GM23248 (cell line): ENCODE results near the gene KDM4B. TPM values are rescaled to one million over a fixed set of nuclear protein-coding genes. Genes with fewer than 3 reads are reported as not detected.
"Not testable (repeated sequence)": the region's sequence is repeated elsewhere in the genome, so short reads cannot be mapped to it uniquely, and the experiment has no call there.

Experiments
- DNase-seq: peaks from one replicate; pipeline ENCODE4 v3.0.0-alpha.2; 2015
- H2AFZ ChIP-seq: fragments of 200-600 bp; sonication (generic); 2 replicates; pipeline ENCODE4 v1.6.1; 2016; ENCODE audit warnings: antibody characterized with exemption
- H3F3A ChIP-seq: fragments of 200-600 bp; sonication (generic); 2 replicates; pipeline ENCODE4 v1.6.1; 2016; ENCODE audit warnings: mild to moderate bottlenecking, antibody characterized with exemption, mixed run types; ENCODE audit not compliant: insufficient read depth
- H3K27ac ChIP-seq: fragments of 200-600 bp; sonication (generic); 2 replicates; pipeline ENCODE4 v1.5.1; 2016; ENCODE audit warnings: mild to moderate bottlenecking
- H3K27me3 ChIP-seq: fragments of 200-600 bp; sonication (generic); replicated peaks from 2 replicates; pipeline ENCODE4 v1.6.1; 2016; ENCODE audit warnings: mild to moderate bottlenecking; ENCODE audit not compliant: insufficient read depth
- H3K36me3 ChIP-seq: fragments of 200-600 bp; sonication (generic); 2 replicates; pipeline ENCODE4 v1.6.1; 2016; ENCODE audit warnings: low read depth, mild to moderate bottlenecking
- H3K4me1 ChIP-seq: fragments of 200-600 bp; sonication (generic); 2 replicates; pipeline ENCODE4 v1.6.1; 2016; ENCODE audit warnings: mild to moderate bottlenecking; ENCODE audit not compliant: insufficient read depth
- H3K4me2 ChIP-seq: fragments of 200-600 bp; sonication (generic); one replicate; pipeline ENCODE4 v1.6.1; 2016; ENCODE audit warnings: mild to moderate bottlenecking; ENCODE audit not compliant: unreplicated experiment
- H3K4me3 ChIP-seq: fragments of 200-600 bp; sonication (generic); 2 replicates; pipeline ENCODE4 v1.5.1; 2016; ENCODE audit warnings: mild to moderate bottlenecking
- H3K79me2 ChIP-seq: fragments of 200-600 bp; sonication (generic); 2 replicates; pipeline ENCODE4 v1.6.1; 2016; ENCODE audit warnings: mild to moderate bottlenecking; ENCODE audit not compliant: insufficient read depth
- H3K9ac ChIP-seq: fragments of 200-600 bp; sonication (generic); 2 replicates; pipeline ENCODE4 v1.6.1; 2016; ENCODE audit warnings: mild to moderate bottlenecking
- H3K9me2 ChIP-seq: fragments of 200-600 bp; sonication (generic); 2 replicates; pipeline ENCODE4 v1.6.1; 2016; ENCODE audit warnings: mixed run types, mild to moderate bottlenecking, moderate library complexity; ENCODE audit not compliant: insufficient read depth
- H3K9me3 ChIP-seq: fragments of 200-600 bp; sonication (generic); one replicate; pipeline ENCODE4 v1.6.1; 2017; ENCODE audit warnings: low read depth
- H4K20me1 ChIP-seq: fragments of 200-600 bp; sonication (generic); 2 replicates; pipeline ENCODE4 v1.6.0; 2016; ENCODE audit not compliant: insufficient read depth
- EZH2 ChIP-seq: fragments of 200-600 bp; sonication (generic); IDR thresholded peaks from 2 replicates; pipeline ENCODE4 v1.6.1; 2018; ENCODE audit warnings: antibody characterized with exemption, mild to moderate bottlenecking; ENCODE audit not compliant: insufficient read depth, poor library complexity, severe bottlenecking
- EZH2phosphoT487 ChIP-seq: fragments of 200-600 bp; sonication (generic); IDR thresholded peaks from 2 replicates; pipeline ENCODE4 v1.6.1; 2018; ENCODE audit warnings: antibody characterized with exemption, moderate library complexity, mild to moderate bottlenecking, low read depth; ENCODE audit not compliant: insufficient read depth
- WGBS, 2 experiments: methylation state at CpG; one replicate each; pipeline ENCODE4 v1.1.6; 2015 to 2017; ENCODE audit warnings: low lambda C conversion rate in 2 of 2, low coverage in 1 of 2; ENCODE audit errors: missing lambda C conversion rate in 2 of 2; 5-methylcytosine and 5-hydroxymethylcytosine counted together
- in situ Hi-C: fragments of 300-500 bp; cut with MboI; formaldehyde crosslinking; loops from 2 replicates; pipeline ENCODE4 v1.15.0; 2020
- polyA plus RNA-seq: library from polyadenylated mRNA; unstranded; fragments of >200 nt; fragmentation: Nextera tagmentation; extraction: Ambion mirVana; gene quantifications from 2 replicates; pipeline ENCODE4 v1.2.1, GENCODE V29; 2016
- total RNA-seq: library from RNA; depleted of rRNA; stranded (reverse); fragments of >200 nt; shearing (Covaris generic); gene quantifications from 2 replicates; pipeline ENCODE4 v1.2.3, GENCODE V29; 2014

The KDM4B gene
- total and polyA plus RNA-seq, 2 experiments from 2014 or later = 14.8 to 28.7 TPM

DNA sequence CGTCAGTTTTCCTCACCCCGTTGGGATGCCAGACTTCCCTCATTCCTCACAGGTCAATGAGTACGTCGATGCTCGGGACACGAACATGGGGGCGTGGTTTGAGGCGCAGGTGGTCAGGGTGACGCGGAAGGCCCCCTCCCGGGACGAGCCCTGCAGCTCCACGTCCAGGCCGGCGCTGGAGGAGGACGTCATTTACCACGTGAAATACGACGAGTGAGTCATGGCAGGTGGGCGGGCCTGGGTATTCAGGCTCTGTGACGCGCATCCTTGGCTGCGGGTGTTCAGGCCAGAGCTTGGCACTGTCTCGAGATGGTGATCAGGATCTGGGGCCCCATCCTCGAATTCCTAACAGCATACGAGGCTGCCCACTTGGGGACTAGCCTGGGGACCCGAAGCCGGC lies 38.2 kb upstream of the KDM4B start:
- Histone ChIP-seq H3K36me3 (0 out of 2 replicates have a peak, but pooled peaks cover 3% of the 10 kb centered on the region), H3K9ac (no peak overlapping the region), H3K27me3 (no peaks in the 10 kb centered on the region), H3K4me1 (peaks cover 21% of the 10 kb centered on the region), H4K20me1 (no peaks in the 10 kb centered on the region), H3F3A (no peaks in the 10 kb centered on the region), H3K27ac (no peak overlapping the region), H3K4me2 (no peak overlapping the region), H3K9me2 (no peaks in the 10 kb centered on the region), H2AFZ (no peak overlapping the region), H3K4me3 (no peak overlapping the region), H3K9me3 (no peaks in the 10 kb centered on the region), H3K79me2 (peaks cover 76% of the 10 kb centered on the region)
- in situ Hi-C loops = no loop called here
- TF ChIP-seq EZH2phosphoT487 (no peak), EZH2 (no peak)
- 86 to 87% methylated on average over 27 to 28 of the region's 28 CpGs for WGBS, 2 experiments
- DNase-seq = no peak

DNA sequence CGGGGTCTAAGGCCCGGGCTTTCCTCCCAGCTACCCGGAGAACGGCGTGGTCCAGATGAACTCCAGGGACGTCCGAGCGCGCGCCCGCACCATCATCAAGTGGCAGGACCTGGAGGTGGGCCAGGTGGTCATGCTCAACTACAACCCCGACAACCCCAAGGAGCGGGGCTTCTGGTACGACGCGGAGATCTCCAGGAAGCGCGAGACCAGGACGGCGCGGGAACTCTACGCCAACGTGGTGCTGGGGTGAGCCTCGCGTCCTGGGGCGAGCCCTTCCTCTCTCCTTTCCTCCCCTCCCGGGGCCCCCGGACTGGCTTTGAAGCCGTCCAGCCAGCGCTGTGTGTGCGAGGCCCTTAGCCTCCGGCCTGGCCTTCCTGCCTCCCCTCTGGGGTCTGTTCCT lies 36.2 kb upstream of the KDM4B start:
- DNase-seq = no peak
- Histone ChIP-seq H3K4me2 (no peak overlapping the region), H3K9me3 (no peaks in the 10 kb centered on the region), H3K79me2 (peaks cover 73% of the 10 kb centered on the region), H3K27me3 (no peaks in the 10 kb centered on the region), H3K36me3 (0 out of 2 replicates have a peak, but pooled peaks cover 7% of the 10 kb centered on the region), H3K4me1 (peaks cover 10% of the 10 kb centered on the region), H3K9me2 (no peaks in the 10 kb centered on the region), H3F3A (0 out of 2 replicates have a peak, but pooled peaks cover 2% of the 10 kb centered on the region), H3K4me3 (no peak overlapping the region), H3K27ac (no peak overlapping the region), H4K20me1 (no peaks in the 10 kb centered on the region), H3K9ac (no peak overlapping the region), H2AFZ (no peak overlapping the region)
- 98% methylated on average over 32 of the region's 32 CpGs for WGBS, 2 experiments
- in situ Hi-C loops = no loop called here
- TF ChIP-seq EZH2phosphoT487 (no peak), EZH2 (no peak)

- Histone ChIP-seq H3F3A (0 out of 2 replicates have a peak, but pooled peaks cover 10% of the 10 kb centered on the region), H2AFZ (no peak overlapping the region), H3K9me3 (no peaks in the 10 kb centered on the region), H3K4me3 (no peak overlapping the region), H3K36me3 (0 out of 2 replicates have a peak, but pooled peaks cover 7% of the 10 kb centered on the region), H3K27ac (no peak overlapping the region), H3K4me1 (peaks cover 10% of the 10 kb centered on the region), H3K79me2 (peaks cover 68% of the 10 kb centered on the region), H4K20me1 (no peaks in the 10 kb centered on the region), H3K9ac (no peak overlapping the region), H3K27me3 (no peaks in the 10 kb centered on the region), H3K9me2 (no peaks in the 10 kb centered on the region), H3K4me2 (no peak overlapping the region)
- DNase-seq = no peak
- TF ChIP-seq EZH2phosphoT487 (no peak), EZH2 (no peak)
- WGBS, 2 experiments = 76 to 83% methylated on average over 7 of the region's 7 CpGs
- in situ Hi-C loops = no loop called here
Measured at GRCh38 chr19:4933528-4933927, 35.4 kb upstream of the KDM4B start.

DNA sequence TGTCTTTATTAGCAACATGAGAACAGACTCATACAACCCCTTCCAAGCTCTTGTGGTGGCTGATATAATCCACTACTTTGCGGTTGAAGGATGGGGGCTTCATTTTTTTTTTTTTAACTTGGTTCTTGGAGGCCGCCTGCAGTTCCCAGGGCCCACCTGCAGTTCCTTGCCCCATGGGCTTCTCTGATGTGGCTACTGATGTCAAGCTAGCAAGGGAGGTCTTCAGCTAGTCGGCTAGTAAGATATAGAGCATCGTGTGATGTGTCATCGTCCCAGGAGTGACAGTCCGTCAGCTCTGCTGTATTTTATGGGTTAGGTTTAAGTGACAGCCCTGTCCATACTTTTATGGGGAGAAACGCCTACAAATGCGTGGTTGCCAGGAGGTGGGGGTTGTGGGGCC lies 33.5 kb upstream of the KDM4B start:
- no peaks in the 10 kb centered on the region for H3K4me1 ChIP-seq
- in situ Hi-C loops = no loop called here
- DNase-seq = no peak
- H3K9me3 ChIP-seq = no peaks in the 10 kb centered on the region
- no peak overlapping the region for H3K9ac ChIP-seq
- 91 to 94% methylated on average over 8 of the region's 8 CpGs for WGBS, 2 experiments
- H3K27me3 ChIP-seq = no peaks in the 10 kb centered on the region
- H3K27ac ChIP-seq = no peak overlapping the region
- no peak overlapping the region for H3K4me2 ChIP-seq
- no peaks in the 10 kb centered on the region for H3K9me2 ChIP-seq
- 0 out of 2 replicates have a peak, but pooled peaks cover 10% of the 10 kb centered on the region for H3F3A ChIP-seq
- no peak for TF ChIP-seq EZH2phosphoT487
- no peak for TF ChIP-seq EZH2
- H3K36me3 ChIP-seq = 0 out of 2 replicates have a peak, but pooled peaks cover 7% of the 10 kb centered on the region
- peaks cover 63% of the 10 kb centered on the region for H3K79me2 ChIP-seq
- no peaks in the 10 kb centered on the region for H4K20me1 ChIP-seq
- no peak overlapping the region for H3K4me3 ChIP-seq
- no peak overlapping the region for H2AFZ ChIP-seq

DNA sequence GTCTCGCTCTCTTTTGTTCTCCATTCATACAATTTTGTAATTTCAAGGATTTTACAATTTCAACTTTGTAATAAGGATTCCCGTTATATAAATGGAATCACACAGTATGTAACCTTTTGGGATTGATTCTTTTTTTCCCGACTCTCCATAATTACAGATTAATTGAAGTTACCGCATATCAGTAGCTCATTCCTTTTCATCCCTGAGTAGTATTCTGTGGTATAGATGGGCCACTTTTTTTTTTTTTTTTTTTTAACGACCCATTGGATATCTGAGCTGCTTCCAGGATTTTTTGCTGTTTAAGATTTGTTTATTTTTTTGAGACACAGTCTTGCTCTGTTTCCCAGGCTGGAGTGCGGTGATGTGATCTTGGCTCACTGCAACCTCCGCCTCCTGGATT lies 31.9 kb upstream of the KDM4B start:
- no peak overlapping the region for H3K9ac ChIP-seq
- DNase-seq = no peak
- no peak overlapping the region for H3K4me2 ChIP-seq
- no peaks in the 10 kb centered on the region for H3K9me3 ChIP-seq
- no peak overlapping the region for H3K4me3 ChIP-seq
- H3K9me2 ChIP-seq = no peaks in the 10 kb centered on the region
- in situ Hi-C loops = no loop called here
- no peak overlapping the region for H2AFZ ChIP-seq
- TF ChIP-seq EZH2 (no peak), EZH2phosphoT487 (no peak)
- 92 to 93% methylated on average over 7 of the region's 7 CpGs for WGBS, 2 experiments
- H3K4me1 ChIP-seq = no peaks in the 10 kb centered on the region
- peaks cover 59% of the 10 kb centered on the region for H3K79me2 ChIP-seq
- 0 out of 2 replicates have a peak, but pooled peaks cover 10% of the 10 kb centered on the region for H3F3A ChIP-seq
- no peaks in the 10 kb centered on the region for H3K27me3 ChIP-seq
- 0 out of 2 replicates have a peak, but pooled peaks cover 7% of the 10 kb centered on the region for H3K36me3 ChIP-seq
- H4K20me1 ChIP-seq = no peaks in the 10 kb centered on the region
- no peak overlapping the region for H3K27ac ChIP-seq

GRCh38 chr19:4938461-4938860 lies 30.5 kb upstream of the KDM4B start:
- H3F3A ChIP-seq, H3K27me3 ChIP-seq, H3K36me3 ChIP-seq, H3K9me3 ChIP-seq, H4K20me1 ChIP-seq, H3K27ac ChIP-seq, H3K4me1 ChIP-seq, H3K9me2 ChIP-seq, H3K4me2 ChIP-seq, H3K4me3 ChIP-seq, DNase-seq, H3K9ac ChIP-seq, in situ Hi-C loops, H2AFZ ChIP-seq: not testable (repeated sequence)
- peaks cover 50% of the 10 kb centered on the region for H3K79me2 ChIP-seq
- 96% methylated on average over 4 of the region's 4 CpGs for WGBS, 2 experiments
